Measurements from ENCODE around the gene HIF3A. TPM values are rescaled to one million over a fixed set of nuclear protein-coding genes. Genes with fewer than 3 reads are reported as not detected.

Gene HIF3A
- total and polyA plus RNA-seq, 2 donors (not counting 3 experiments of a cell fraction or from before 2014, with no cell fraction given): 8.1 to 8.5 TPM

DNA sequence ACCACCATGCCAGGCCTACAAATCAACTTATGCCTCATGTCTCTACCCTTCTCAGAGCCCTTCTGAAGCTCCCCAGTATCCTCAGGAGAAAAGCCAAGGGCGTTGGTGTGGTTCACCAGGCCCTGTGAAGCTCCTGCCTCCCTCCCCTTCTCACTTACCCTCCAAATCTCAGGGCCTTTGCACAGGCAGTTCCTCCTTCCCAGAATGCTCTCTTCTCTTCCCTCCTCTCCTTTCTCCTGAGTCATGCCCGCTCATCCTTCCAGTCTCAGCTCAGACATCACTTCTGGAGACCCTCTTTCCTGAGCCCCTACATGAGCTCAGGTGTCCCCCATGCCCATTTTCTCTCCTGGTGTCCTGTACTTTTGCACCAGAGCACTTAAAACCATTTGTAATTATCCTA is 20.5 kb downstream of the HIF3A start:
- ChIA-PET POLR2A (no interaction called here), CTCF (interaction anchor here (1.0 kb wide), 1 partner anchor 26 kb away, joined by 3 read pairs; no protein-coding TSS in a partner anchor)
- dilution Hi-C loops (cut with MboI; ENCODE audit: extremely low pct_ligation_motif_present, low sequenced_read_pairs) (no loop called here), intact Hi-C loops (cut with micrococcal nuclease) (no loop called here)
- H2AFZ ChIP-seq (ENCODE audit: low read depth, low read length): no peak overlapping the region
- H3K27me3 ChIP-seq (ENCODE audit: control insufficient read depth in 2 of 2, insufficient read depth in 2 of 2, low read length in 2 of 2): no peaks in the 10 kb centered on the region
- TF ChIP-seq JUN (IDR thresholded peaks at IDR 0.05; ENCODE audit: borderline replicate concordance, insufficient read depth, insufficient read length, low read depth) (no peak), POLR2A (IDR thresholded peaks at IDR 0.05; ENCODE audit: low read depth, low read length) (no peak), MYC (IDR thresholded peaks at IDR 0.05; ENCODE audit: low read depth, low read length) (no peak), FOS (IDR thresholded peaks at IDR 0.05; ENCODE audit: borderline replicate concordance, insufficient read depth, low read length) (no peak), POLR2AphosphoS5 (IDR thresholded peaks at IDR 0.05; ENCODE audit: insufficient read depth, low read depth, low read length) (no peak), GATA2 (IDR thresholded peaks at IDR 0.05; ENCODE audit: insufficient read depth, insufficient read length, low read depth, low read length) (no peak), EZH2 (IDR thresholded peaks at IDR 0.05; ENCODE audit: borderline replicate concordance, low read depth, low read length, severe bottlenecking) (no peak)
- TF ChIP-seq, protein P1, sequence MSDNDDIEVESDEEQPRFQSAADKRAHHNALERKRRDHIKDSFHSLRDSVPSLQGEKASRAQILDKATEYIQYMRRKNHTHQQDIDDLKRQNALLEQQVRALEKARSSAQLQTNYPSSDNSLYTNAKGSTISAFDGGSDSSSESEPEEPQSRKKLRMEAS (IDR thresholded peaks at IDR 0.05; ENCODE audit: insufficient read depth, insufficient read length): no peak
- TF ChIP-seq, protein P2, sequence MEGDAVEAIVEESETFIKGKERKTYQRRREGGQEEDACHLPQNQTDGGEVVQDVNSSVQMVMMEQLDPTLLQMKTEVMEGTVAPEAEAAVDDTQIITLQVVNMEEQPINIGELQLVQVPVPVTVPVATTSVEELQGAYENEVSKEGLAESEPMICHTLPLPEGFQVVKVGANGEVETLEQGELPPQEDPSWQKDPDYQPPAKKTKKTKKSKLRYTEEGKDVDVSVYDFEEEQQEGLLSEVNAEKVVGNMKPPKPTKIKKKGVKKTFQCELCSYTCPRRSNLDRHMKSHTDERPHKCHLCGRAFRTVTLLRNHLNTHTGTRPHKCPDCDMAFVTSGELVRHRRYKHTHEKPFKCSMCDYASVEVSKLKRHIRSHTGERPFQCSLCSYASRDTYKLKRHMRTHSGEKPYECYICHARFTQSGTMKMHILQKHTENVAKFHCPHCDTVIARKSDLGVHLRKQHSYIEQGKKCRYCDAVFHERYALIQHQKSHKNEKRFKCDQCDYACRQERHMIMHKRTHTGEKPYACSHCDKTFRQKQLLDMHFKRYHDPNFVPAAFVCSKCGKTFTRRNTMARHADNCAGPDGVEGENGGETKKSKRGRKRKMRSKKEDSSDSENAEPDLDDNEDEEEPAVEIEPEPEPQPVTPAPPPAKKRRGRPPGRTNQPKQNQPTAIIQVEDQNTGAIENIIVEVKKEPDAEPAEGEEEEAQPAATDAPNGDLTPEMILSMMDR (IDR thresholded peaks at IDR 0.05; ENCODE audit: extremely low read depth in 1 of 2, insufficient read depth in 1 of 2, low read depth in 1 of 2, low read length in 2 of 2): no peak
- H3K36me3 ChIP-seq (ENCODE audit: control insufficient read depth in 2 of 2, extremely low read depth in 1 of 2, insufficient read depth in 2 of 2, low read length in 2 of 2): peaks cover 0 to 1% of the 10 kb centered on the region in 2 experiments
- H3K4me3 ChIP-seq (replicated peaks in 1 of 3; ENCODE audit: insufficient read depth in 1 of 3, low read depth in 1 of 3, low read length in 3 of 3): no peak overlapping the region
- no peaks in the 10 kb centered on the region for H3K9me3 ChIP-seq (replicated peaks; ENCODE audit: control insufficient read depth, insufficient read depth, low read length)
- H3K9me1 ChIP-seq (replicated peaks; ENCODE audit: control insufficient read depth, extremely low read depth, insufficient read depth, low read length): no peaks in the 10 kb centered on the region
- no peak for FAIRE-seq
- H3K79me2 ChIP-seq (ENCODE audit: control insufficient read depth, insufficient read depth, low read length): no peaks in the 10 kb centered on the region
- BruUV-seq (replicated peaks): no TSS peak
- no peaks in the 10 kb centered on the region for H3K4me1 ChIP-seq (ENCODE audit: control insufficient read depth, extremely low read depth, insufficient read depth, low read length)
- H3K4me2 ChIP-seq (ENCODE audit: insufficient read depth, low read length): no peak overlapping the region
- H4K20me1 ChIP-seq (replicated peaks; ENCODE audit: control insufficient read depth, extremely low read depth, insufficient read depth, low read length): no peaks in the 10 kb centered on the region
- DNase-seq (ENCODE audit: low read depth, low spot score): no peak
- no peak overlapping the region for H3K9ac ChIP-seq (replicated peaks; ENCODE audit: extremely low read depth, insufficient read depth, low read length)
- no peak overlapping the region for H3K27ac ChIP-seq (ENCODE audit: insufficient read depth, low read depth, low read length)
